ENCODE data around the gene PER2. TPM values are rescaled to one million over a fixed set of nuclear protein-coding genes. Genes with fewer than 3 reads are reported as not detected.
A peak's percentile ranks its signal among the peaks of the same experiment; 100 is the strongest.
"Not testable (repeated sequence)": the region's sequence is repeated elsewhere in the genome, so short reads cannot be mapped to it uniquely, and the experiment has no call there.

PER2 gene
- total and polyA plus RNA-seq, 8 donors, result 7.7 to 14.2 (median 8.8) TPM

DNA sequence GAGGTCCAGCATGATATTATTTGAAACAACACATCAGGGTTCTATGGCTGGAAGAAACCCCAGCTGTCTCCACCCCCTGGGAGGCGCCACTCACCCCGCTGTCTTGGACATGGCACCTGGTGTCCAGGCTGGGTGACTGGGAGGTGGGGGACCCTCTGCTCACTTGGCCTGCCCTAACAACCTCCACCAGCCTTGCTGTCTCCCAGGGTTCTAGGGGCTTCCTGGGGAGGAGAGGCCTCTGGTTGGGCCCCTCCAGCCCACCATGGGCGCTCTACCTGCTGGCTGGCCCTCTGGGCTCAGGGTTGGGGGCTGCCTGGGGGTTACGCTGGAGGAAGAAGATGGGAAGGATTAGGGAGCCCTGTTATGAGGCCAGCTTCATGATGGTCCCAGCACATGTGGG is 16.3 kb downstream of the PER2 start:
- ATAC-seq, result no peak
- intact Hi-C loops (cut with DNase I), result no loop called here

DNA sequence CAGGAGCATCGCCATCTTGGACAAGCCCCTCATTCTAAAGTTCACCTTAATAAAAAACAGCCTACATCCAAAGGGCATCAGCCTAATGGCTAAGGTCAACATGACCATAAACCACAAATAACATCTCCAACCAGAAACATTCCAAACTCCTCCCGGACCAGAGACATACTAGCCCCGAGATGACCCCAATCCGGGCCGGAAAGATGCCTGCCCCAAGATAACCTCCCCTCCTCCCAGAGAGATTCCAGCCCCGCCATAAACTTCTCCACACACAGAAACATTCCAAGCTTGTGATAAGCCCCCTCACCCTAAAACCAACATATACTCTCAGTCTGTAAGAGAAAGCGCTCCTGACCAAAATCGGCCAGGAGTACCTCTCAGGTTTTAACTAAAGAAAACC is 16.7 kb downstream of the PER2 start:
- Histone ChIP-seq H3K36me3 (peaks cover 0 to 83% of the 10 kb centered on the region in 2 donors), H3K4me1 (peaks cover 0 to 14% of the 10 kb centered on the region in 2 donors)
- H3K27me3 ChIP-seq; H3K4me3 ChIP-seq; ATAC-seq; intact Hi-C loops (cut with DNase I); H3K27ac ChIP-seq; H3K9me3 ChIP-seq: not testable (repeated sequence)
- peak in 1 of 4 donors; percentile 13 for DNase-seq

More for the DNA sequence above, 16.3 kb downstream of the PER2 start:
- Histone ChIP-seq H3K27ac (no peak overlapping the region), H3K36me3 (peaks cover 0 to 82% of the 10 kb centered on the region in 2 donors), H3K4me3 (no peak overlapping the region), H3K9me3 (no peaks in the 10 kb centered on the region), H3K27me3 (no peaks in the 10 kb centered on the region), H3K4me1 (peaks cover 0 to 14% of the 10 kb centered on the region in 2 donors)
- peak in 1 of 4 donors; percentile 58 for DNase-seq
- TF ChIP-seq, protein P1, sequence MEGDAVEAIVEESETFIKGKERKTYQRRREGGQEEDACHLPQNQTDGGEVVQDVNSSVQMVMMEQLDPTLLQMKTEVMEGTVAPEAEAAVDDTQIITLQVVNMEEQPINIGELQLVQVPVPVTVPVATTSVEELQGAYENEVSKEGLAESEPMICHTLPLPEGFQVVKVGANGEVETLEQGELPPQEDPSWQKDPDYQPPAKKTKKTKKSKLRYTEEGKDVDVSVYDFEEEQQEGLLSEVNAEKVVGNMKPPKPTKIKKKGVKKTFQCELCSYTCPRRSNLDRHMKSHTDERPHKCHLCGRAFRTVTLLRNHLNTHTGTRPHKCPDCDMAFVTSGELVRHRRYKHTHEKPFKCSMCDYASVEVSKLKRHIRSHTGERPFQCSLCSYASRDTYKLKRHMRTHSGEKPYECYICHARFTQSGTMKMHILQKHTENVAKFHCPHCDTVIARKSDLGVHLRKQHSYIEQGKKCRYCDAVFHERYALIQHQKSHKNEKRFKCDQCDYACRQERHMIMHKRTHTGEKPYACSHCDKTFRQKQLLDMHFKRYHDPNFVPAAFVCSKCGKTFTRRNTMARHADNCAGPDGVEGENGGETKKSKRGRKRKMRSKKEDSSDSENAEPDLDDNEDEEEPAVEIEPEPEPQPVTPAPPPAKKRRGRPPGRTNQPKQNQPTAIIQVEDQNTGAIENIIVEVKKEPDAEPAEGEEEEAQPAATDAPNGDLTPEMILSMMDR (IDR thresholded peaks at IDR 0.05), result no peak

DNA sequence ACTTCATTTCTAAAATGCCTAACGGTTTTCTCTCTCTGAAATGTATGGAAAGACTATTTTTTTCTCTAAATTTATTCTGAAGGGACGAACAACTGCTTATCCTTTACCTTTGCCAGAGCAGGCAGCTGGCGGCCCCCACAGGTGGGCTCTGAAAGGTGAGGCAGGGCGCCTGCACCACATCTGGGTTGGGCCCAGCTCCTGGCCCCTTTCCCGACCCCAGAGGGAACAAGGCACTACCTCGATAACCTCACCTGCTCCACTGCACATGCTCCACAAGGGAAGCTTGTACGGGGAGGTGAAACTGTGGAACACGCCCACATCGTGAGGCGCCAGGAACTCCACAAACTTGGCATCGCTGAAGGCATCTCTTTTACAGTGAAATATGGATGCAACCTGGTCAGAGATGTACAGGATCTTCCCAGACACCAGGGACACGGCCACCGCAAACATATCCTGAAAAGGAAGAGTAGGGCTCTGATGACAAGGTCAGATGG is 17.3 kb downstream of the PER2 start:
- Histone ChIP-seq H3K9me3 (no peaks in the 10 kb centered on the region), H3K36me3 (peaks cover 0 to 79% of the 10 kb centered on the region in 2 donors), H3K27me3 (no peaks in the 10 kb centered on the region), H3K27ac (no peak overlapping the region), H3K4me3 (no peak overlapping the region), H3K4me1 (peaks cover 0 to 14% of the 10 kb centered on the region in 2 donors)
- DNase-seq, result peak in 1 of 4 donors; percentile 57
- intact Hi-C loops (cut with DNase I), result no loop called here
- no peak for ATAC-seq
- TF ChIP-seq, protein P1 (IDR thresholded peaks at IDR 0.05), result no peak

DNA sequence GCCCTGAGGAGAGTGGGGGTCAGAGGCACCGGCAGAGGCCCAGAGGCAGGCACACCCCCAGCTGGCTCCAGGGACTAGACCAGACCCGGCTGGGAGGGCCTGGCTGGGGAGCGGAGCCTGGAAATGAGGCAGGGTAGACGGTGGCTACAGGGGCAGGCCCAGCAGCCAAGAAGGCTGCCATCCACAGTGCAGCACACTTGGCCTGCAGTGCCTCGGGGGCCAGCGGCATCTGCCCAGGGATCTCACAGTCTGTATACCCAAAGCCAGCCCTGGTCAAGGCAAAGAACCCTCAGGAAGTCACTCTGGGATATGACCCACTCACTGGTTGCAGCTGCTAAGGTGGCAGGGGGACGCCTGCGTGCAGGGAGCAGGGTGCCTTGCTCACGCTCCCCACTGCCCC is 17.8 kb downstream of the PER2 start:
- ATAC-seq (no peak), DNase-seq (peak in 1 of 4 donors; percentile 69)
- no peaks in the 10 kb centered on the region for H3K9me3 ChIP-seq
- peaks cover 0 to 14% of the 10 kb centered on the region in 2 donors for H3K4me1 ChIP-seq
- intact Hi-C loops (cut with DNase I), result no loop called here
- H3K36me3 ChIP-seq, result peaks cover 0 to 74% of the 10 kb centered on the region in 2 donors
- TF ChIP-seq, protein P1 (IDR thresholded peaks at IDR 0.05), result no peak
- H3K27me3 ChIP-seq, result no peaks in the 10 kb centered on the region
- no peak overlapping the region for H3K4me3 ChIP-seq
- H3K27ac ChIP-seq, result no peak overlapping the region

DNA sequence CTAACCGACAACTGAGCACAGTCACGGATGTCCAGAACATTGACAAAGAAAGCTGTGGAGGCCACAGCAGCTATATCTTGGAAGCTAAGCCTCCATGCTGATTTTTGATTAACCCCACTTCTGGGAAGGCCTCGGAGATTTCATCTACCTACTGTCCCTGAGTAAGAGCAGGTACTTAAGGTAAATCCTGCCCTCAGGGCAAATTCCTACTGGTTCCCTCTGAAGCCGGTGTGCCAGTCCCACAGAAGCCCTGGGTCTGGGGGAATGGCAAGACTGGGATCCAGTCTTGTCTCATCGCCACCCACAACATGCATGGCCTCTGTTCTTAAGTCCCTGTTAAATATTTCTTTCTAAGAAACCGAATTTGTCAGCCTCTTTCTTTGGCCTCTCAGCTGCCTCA is 18.7 kb downstream of the PER2 start:
- H3K4me3 ChIP-seq, result no peak overlapping the region
- TF ChIP-seq, protein P1 (IDR thresholded peaks at IDR 0.05), result no peak
- H3K4me1 ChIP-seq, result peaks cover 0 to 18% of the 10 kb centered on the region in 2 donors
- intact Hi-C loops (cut with DNase I), result loop anchor here in 1 of 2 donors (10.0 kb wide), 1 partner anchor 415 kb away; the partner anchor contains the start of gene RAMP1
- no peaks in the 10 kb centered on the region for H3K9me3 ChIP-seq
- H3K27me3 ChIP-seq, result no peaks in the 10 kb centered on the region
- no peak overlapping the region for H3K27ac ChIP-seq
- H3K36me3 ChIP-seq, result peaks cover 0 to 70% of the 10 kb centered on the region in 2 donors
- DNase-seq (peak in 1 of 4 donors; percentile 13), ATAC-seq (no peak)
